ENCODE results near the gene ZBTB18.

Gene ZBTB18

DNA sequence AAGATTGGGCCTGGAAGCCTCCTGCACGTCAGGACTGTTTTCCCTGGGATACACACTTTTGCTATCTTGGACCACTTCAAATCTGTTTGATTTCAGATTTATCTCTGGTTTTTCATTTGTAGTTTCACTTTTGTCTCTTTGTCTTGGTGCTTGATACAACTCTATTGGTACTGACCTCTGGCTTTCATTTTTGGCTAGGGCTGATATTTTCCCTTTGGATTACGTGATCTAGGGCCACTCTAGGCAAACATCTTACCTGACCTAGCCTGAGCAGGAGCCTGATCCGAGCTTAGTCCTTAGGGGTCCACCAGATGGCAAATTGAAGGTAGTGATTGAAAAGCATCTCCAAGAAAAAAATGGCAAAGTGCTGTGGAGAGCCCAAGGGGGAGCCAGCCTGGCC, 39.6 kb downstream of the ZBTB18 start:
- Histone ChIP-seq H3K27me3 (ENCODE audit: insufficient read depth, poor library complexity, severe bottlenecking) (no peaks in the 10 kb centered on the region), H3K4me3 (replicated peaks; ENCODE audit: insufficient read depth, low read length) (no peak overlapping the region), H3K27ac (replicated peaks) (no peak overlapping the region)
- no peak for DNase-seq (ENCODE audit: low read depth in 1 of 2, low spot score in 1 of 2)
- TF ChIP-seq, protein P1, sequence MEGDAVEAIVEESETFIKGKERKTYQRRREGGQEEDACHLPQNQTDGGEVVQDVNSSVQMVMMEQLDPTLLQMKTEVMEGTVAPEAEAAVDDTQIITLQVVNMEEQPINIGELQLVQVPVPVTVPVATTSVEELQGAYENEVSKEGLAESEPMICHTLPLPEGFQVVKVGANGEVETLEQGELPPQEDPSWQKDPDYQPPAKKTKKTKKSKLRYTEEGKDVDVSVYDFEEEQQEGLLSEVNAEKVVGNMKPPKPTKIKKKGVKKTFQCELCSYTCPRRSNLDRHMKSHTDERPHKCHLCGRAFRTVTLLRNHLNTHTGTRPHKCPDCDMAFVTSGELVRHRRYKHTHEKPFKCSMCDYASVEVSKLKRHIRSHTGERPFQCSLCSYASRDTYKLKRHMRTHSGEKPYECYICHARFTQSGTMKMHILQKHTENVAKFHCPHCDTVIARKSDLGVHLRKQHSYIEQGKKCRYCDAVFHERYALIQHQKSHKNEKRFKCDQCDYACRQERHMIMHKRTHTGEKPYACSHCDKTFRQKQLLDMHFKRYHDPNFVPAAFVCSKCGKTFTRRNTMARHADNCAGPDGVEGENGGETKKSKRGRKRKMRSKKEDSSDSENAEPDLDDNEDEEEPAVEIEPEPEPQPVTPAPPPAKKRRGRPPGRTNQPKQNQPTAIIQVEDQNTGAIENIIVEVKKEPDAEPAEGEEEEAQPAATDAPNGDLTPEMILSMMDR (IDR thresholded peaks at IDR 0.05; ENCODE audit: insufficient read depth, low read length) = no peak
- TF ChIP-seq, protein P2, sequence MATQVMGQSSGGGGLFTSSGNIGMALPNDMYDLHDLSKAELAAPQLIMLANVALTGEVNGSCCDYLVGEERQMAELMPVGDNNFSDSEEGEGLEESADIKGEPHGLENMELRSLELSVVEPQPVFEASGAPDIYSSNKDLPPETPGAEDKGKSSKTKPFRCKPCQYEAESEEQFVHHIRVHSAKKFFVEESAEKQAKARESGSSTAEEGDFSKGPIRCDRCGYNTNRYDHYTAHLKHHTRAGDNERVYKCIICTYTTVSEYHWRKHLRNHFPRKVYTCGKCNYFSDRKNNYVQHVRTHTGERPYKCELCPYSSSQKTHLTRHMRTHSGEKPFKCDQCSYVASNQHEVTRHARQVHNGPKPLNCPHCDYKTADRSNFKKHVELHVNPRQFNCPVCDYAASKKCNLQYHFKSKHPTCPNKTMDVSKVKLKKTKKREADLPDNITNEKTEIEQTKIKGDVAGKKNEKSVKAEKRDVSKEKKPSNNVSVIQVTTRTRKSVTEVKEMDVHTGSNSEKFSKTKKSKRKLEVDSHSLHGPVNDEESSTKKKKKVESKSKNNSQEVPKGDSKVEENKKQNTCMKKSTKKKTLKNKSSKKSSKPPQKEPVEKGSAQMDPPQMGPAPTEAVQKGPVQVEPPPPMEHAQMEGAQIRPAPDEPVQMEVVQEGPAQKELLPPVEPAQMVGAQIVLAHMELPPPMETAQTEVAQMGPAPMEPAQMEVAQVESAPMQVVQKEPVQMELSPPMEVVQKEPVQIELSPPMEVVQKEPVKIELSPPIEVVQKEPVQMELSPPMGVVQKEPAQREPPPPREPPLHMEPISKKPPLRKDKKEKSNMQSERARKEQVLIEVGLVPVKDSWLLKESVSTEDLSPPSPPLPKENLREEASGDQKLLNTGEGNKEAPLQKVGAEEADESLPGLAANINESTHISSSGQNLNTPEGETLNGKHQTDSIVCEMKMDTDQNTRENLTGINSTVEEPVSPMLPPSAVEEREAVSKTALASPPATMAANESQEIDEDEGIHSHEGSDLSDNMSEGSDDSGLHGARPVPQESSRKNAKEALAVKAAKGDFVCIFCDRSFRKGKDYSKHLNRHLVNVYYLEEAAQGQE (IDR thresholded peaks at IDR 0.05; ENCODE audit: insufficient replicate concordance, low read depth) = no peak
- TF ChIP-seq SPI1 (IDR thresholded peaks at IDR 0.05; ENCODE audit: borderline replicate concordance, low read depth) (no peak), POLR2AphosphoS5 (IDR thresholded peaks at IDR 0.05; ENCODE audit: low read depth) (no peak), GABPA (IDR thresholded peaks at IDR 0.05; ENCODE audit: low read depth) (no peak)

DNA sequence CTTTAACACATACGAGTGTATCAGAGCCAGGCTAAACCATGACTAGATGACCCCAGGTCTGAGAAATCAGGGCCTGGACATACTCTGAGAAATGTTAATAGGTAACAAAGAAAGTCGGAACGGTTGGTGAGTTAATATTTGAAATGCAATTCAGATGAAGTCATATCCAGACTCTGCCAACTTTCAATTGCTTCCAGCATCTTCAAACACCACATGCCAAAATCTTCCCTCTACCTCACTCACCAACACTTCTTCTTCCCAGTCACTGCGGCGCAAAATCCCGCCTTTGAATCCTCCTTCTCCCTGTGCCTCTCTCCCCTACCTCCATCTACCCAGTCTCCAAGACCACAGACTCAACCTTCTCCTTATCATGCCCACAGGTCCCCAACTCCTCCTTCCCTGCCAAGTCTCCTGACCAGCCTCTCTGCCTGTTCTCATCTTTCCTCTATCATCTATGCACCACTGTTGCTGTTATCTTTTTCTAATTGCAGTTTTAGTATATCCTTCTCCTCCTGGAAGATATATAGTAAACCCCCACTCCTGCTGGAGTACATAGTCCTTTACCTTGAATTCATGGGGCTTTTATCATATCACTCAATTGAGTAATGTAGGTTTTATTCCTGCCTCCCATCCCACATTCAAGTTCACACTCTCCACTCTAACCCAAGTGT, 41.3 kb downstream of the ZBTB18 start:
- DNase-seq (ENCODE audit: low read depth in 1 of 2, low spot score in 1 of 2) = no peak
- Histone ChIP-seq H3K27me3 (ENCODE audit: insufficient read depth, poor library complexity, severe bottlenecking) (no peaks in the 10 kb centered on the region), H3K4me3 (replicated peaks; ENCODE audit: insufficient read depth, low read length) (no peak overlapping the region), H3K27ac (replicated peaks) (no peak overlapping the region)
- TF ChIP-seq, protein P1 (IDR thresholded peaks at IDR 0.05; ENCODE audit: insufficient read depth, low read length) = no peak
- no peak for TF ChIP-seq SPI1 (IDR thresholded peaks at IDR 0.05; ENCODE audit: borderline replicate concordance, low read depth)
- TF ChIP-seq GABPA (IDR thresholded peaks at IDR 0.05; ENCODE audit: low read depth) = no peak
- TF ChIP-seq, protein P2 (IDR thresholded peaks at IDR 0.05; ENCODE audit: insufficient replicate concordance, low read depth) = no peak
- TF ChIP-seq POLR2AphosphoS5 (IDR thresholded peaks at IDR 0.05; ENCODE audit: low read depth) = no peak

DNA sequence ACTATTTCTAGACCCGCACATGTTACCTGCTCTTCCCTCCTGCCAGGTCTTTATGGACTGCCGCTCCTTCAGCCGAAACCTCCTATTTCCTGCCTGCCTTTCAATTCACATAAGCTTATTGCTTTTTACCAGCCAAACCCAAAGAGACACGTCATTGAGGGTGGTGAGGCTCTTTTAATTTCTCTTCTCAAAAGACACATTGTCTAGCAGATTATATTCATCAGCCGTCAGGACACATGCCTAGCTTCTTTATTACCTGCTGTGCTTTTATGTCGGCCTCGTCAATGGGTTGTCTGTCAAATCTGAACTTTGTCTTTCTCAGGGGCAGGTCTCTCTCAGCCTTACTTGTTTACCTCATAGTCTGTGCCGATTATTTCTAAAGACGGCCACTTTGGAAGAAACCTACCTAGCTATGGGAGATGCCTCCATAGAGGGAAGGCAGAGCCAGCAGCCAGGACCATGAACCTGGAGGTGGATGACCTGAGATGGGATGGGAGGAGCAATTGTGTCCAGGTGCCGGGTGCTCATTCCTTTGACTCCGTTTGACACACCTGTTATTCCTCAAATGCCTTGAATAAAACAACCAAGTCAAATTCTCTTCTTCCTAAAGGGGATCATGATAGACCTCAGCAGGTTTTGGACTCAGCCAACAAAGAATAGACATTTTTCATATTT, 42.0 kb downstream of the ZBTB18 start:
- Histone ChIP-seq H3K4me3 (replicated peaks; ENCODE audit: insufficient read depth, low read length) (no peak overlapping the region), H3K27me3 (ENCODE audit: insufficient read depth, poor library complexity, severe bottlenecking) (no peaks in the 10 kb centered on the region), H3K27ac (replicated peaks) (no peak overlapping the region)
- TF ChIP-seq, protein P1 (IDR thresholded peaks at IDR 0.05; ENCODE audit: insufficient read depth, low read length) = no peak
- TF ChIP-seq SPI1 (IDR thresholded peaks at IDR 0.05; ENCODE audit: borderline replicate concordance, low read depth) (no peak), GABPA (IDR thresholded peaks at IDR 0.05; ENCODE audit: low read depth) (no peak), POLR2AphosphoS5 (IDR thresholded peaks at IDR 0.05; ENCODE audit: low read depth) (no peak)
- TF ChIP-seq, protein P2 (IDR thresholded peaks at IDR 0.05; ENCODE audit: insufficient replicate concordance, low read depth) = no peak
- DNase-seq (ENCODE audit: low read depth in 1 of 2, low spot score in 1 of 2) = no peak
